SK-N-SH treated with all-trans-retinoic acid at 6 μM for 48 hours (cell line): ENCODE measurements around the gene DPCD.

Experiments used
- BACH2 ChIP-seq: fragments of 250-450 bp; sonication (Bioruptor Pico); IDR thresholded peaks from 2 replicates; pipeline ENCODE4 v1.9.0; 2021; ENCODE audit warnings: mild to moderate bottlenecking, borderline replicate concordance
- CSDC2 ChIP-seq: fragments of 250-450 bp; sonication (Bioruptor Pico); IDR thresholded peaks from 2 replicates; pipeline ENCODE4 v1.5.0; 2020; ENCODE audit warnings: mild to moderate bottlenecking, moderate library complexity
- GLIS3 ChIP-seq: fragments of 250-450 bp; sonication (Bioruptor Pico); IDR thresholded peaks from 2 replicates; pipeline ENCODE4 v1.5.0; 2020; ENCODE audit warnings: mild to moderate bottlenecking, moderate library complexity
- RARB ChIP-seq: fragments of 250-450 bp; sonication (Bioruptor Pico); IDR thresholded peaks from 2 replicates; pipeline ENCODE4 v1.8.0; 2021; ENCODE audit warnings: mild to moderate bottlenecking, moderate library complexity
- SNAI2 ChIP-seq: fragments of 250-450 bp; sonication (Bioruptor Pico); IDR thresholded peaks from 2 replicates; pipeline ENCODE4 v1.5.0; 2020; ENCODE audit warnings: mild to moderate bottlenecking, moderate library complexity
- ZC3H10 ChIP-seq: fragments of 250-450 bp; sonication (Bioruptor Pico); IDR thresholded peaks from 2 replicates; pipeline ENCODE4 v1.5.1; 2021; ENCODE audit warnings: mild to moderate bottlenecking, moderate library complexity
- ZFP30 ChIP-seq: fragments of 450-650 bp; formaldehyde crosslinking; IDR thresholded peaks from 2 replicates; pipeline ENCODE4 v1.5.0; 2022; ENCODE audit warnings: mild to moderate bottlenecking, moderate library complexity
- ZNF565 ChIP-seq: fragments of 450-650 bp; formaldehyde crosslinking; conservative IDR thresholded peaks from 2 replicates; pipeline ENCODE4 v1.5.0; 2020; ENCODE audit warnings: low read depth, mild to moderate bottlenecking, moderate library complexity
- ZNF70 ChIP-seq: fragments of 450-650 bp; formaldehyde crosslinking; IDR thresholded peaks from 2 replicates; pipeline ENCODE4 v1.5.0; 2020; ENCODE audit warnings: mild to moderate bottlenecking, moderate library complexity
- ZNF8 ChIP-seq: fragments of 450-650 bp; formaldehyde crosslinking; IDR thresholded peaks from 2 replicates; pipeline ENCODE4 v1.5.0; 2020; ENCODE audit warnings: mild to moderate bottlenecking, moderate library complexity
- TF ChIP-seq, protein P1 (sequence below): fragments of 250-450 bp; sonication (Bioruptor Pico); IDR thresholded peaks from 2 replicates; pipeline ENCODE4 v1.8.0; 2021; ENCODE audit warnings: low read depth, mild to moderate bottlenecking, moderate library complexity, borderline replicate concordance
- TF ChIP-seq, protein P2 (sequence below): fragments of 250-450 bp; sonication (Bioruptor Pico); IDR thresholded peaks from 2 replicates; pipeline ENCODE4 v1.8.0; 2020; ENCODE audit warnings: mild to moderate bottlenecking, moderate library complexity, borderline replicate concordance
- TF ChIP-seq, protein P3 (sequence below): fragments of 250-450 bp; sonication (Bioruptor Pico); IDR thresholded peaks from 2 replicates; pipeline ENCODE4 v1.5.0; 2020; ENCODE audit warnings: mild to moderate bottlenecking, moderate library complexity

DNA sequence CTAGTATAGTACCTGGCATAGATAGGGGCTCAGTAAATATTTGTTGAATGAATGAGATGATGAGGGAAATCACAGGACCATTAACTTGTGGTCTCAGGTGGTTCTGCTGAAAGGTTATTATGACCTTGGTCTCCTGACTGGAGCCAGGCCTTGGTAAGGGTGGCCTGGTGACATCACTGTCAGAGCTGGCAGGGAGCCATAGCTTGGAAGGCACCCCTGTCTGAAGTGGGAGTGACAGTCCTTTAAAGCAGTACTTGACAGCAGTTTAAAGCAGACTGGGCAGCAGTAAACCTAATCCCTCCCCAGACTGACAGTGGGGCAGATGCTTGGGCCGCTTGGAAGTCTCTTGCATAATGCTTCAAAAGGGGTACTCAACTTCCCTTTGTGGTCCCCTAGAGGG, 13.4 kb downstream of the DPCD start:
- TF ChIP-seq RARB (CRISPR knock-in tag), result no peak
- TF ChIP-seq BACH2 (CRISPR knock-in tag), result no peak
- TF ChIP-seq ZNF565, result no peak
- TF ChIP-seq, protein P1, sequence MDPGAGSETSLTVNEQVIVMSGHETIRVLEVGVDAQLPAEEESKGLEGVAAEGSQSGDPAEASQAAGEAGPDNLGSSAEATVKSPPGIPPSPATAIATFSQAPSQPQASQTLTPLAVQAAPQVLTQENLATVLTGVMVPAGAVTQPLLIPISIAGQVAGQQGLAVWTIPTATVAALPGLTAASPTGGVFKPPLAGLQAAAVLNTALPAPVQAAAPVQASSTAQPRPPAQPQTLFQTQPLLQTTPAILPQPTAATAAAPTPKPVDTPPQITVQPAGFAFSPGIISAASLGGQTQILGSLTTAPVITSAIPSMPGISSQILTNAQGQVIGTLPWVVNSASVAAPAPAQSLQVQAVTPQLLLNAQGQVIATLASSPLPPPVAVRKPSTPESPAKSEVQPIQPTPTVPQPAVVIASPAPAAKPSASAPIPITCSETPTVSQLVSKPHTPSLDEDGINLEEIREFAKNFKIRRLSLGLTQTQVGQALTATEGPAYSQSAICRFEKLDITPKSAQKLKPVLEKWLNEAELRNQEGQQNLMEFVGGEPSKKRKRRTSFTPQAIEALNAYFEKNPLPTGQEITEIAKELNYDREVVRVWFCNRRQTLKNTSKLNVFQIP (CRISPR knock-in tag), result no peak
- no peak for TF ChIP-seq ZNF70 (CRISPR knock-in tag)
- TF ChIP-seq ZC3H10, result no peak
- no peak for TF ChIP-seq ZNF8 (CRISPR knock-in tag)
- TF ChIP-seq, protein P2, sequence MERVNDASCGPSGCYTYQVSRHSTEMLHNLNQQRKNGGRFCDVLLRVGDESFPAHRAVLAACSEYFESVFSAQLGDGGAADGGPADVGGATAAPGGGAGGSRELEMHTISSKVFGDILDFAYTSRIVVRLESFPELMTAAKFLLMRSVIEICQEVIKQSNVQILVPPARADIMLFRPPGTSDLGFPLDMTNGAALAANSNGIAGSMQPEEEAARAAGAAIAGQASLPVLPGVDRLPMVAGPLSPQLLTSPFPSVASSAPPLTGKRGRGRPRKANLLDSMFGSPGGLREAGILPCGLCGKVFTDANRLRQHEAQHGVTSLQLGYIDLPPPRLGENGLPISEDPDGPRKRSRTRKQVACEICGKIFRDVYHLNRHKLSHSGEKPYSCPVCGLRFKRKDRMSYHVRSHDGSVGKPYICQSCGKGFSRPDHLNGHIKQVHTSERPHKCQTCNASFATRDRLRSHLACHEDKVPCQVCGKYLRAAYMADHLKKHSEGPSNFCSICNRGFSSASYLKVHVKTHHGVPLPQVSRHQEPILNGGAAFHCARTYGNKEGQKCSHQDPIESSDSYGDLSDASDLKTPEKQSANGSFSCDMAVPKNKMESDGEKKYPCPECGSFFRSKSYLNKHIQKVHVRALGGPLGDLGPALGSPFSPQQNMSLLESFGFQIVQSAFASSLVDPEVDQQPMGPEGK (CRISPR knock-in tag), result no peak
- no peak for TF ChIP-seq ZFP30 (CRISPR knock-in tag)
- no peak for TF ChIP-seq SNAI2 (CRISPR knock-in tag)
- TF ChIP-seq CSDC2 (CRISPR knock-in tag), result no peak
- no peak for TF ChIP-seq GLIS3
- TF ChIP-seq, protein P3, sequence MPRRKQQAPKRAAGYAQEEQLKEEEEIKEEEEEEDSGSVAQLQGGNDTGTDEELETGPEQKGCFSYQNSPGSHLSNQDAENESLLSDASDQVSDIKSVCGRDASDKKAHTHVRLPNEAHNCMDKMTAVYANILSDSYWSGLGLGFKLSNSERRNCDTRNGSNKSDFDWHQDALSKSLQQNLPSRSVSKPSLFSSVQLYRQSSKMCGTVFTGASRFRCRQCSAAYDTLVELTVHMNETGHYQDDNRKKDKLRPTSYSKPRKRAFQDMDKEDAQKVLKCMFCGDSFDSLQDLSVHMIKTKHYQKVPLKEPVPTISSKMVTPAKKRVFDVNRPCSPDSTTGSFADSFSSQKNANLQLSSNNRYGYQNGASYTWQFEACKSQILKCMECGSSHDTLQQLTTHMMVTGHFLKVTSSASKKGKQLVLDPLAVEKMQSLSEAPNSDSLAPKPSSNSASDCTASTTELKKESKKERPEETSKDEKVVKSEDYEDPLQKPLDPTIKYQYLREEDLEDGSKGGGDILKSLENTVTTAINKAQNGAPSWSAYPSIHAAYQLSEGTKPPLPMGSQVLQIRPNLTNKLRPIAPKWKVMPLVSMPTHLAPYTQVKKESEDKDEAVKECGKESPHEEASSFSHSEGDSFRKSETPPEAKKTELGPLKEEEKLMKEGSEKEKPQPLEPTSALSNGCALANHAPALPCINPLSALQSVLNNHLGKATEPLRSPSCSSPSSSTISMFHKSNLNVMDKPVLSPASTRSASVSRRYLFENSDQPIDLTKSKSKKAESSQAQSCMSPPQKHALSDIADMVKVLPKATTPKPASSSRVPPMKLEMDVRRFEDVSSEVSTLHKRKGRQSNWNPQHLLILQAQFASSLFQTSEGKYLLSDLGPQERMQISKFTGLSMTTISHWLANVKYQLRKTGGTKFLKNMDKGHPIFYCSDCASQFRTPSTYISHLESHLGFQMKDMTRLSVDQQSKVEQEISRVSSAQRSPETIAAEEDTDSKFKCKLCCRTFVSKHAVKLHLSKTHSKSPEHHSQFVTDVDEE (CRISPR knock-in tag), result no peak
